SK-N-SH (cell line): ENCODE data around the gene RABL2A.
"Not testable (repeated sequence)": the region's sequence is repeated elsewhere in the genome, so short reads cannot be mapped to it uniquely, and the experiment has no call there.

Source experiments
- CHD2 ChIP-seq: fragments of 150-350 bp; IDR thresholded peaks from 2 replicates; pipeline ENCODE4 v1.6.1; 2018; ENCODE audit warnings: low read length; ENCODE audit not compliant: partially characterized antibody
- CTCF ChIP-seq: fragments of 200-600 bp; sonication (generic); IDR thresholded peaks from 2 replicates; pipeline ENCODE4 v1.6.1; 2017; ENCODE audit warnings: antibody characterized with exemption, mild to moderate bottlenecking, moderate library complexity
- ELF1 ChIP-seq: IDR thresholded peaks from 2 replicates; pipeline ENCODE4 v1.4.0; 2012
- FOXJ3 ChIP-seq: sonication (generic); formaldehyde crosslinking; IDR thresholded peaks from 2 replicates; pipeline ENCODE4 v1.5.1; 2020; ENCODE audit warnings: mild to moderate bottlenecking, missing genetic modification reagents
- JUND ChIP-seq: IDR thresholded peaks from 2 replicates; pipeline ENCODE4 v1.4.0; 2012
- MAX ChIP-seq: IDR thresholded peaks from 2 replicates; pipeline ENCODE4 v1.4.0; 2012; ENCODE audit warnings: low read depth
- MXI1 ChIP-seq: IDR thresholded peaks from 2 replicates; pipeline ENCODE4 v1.6.1; 2012; ENCODE audit warnings: mild to moderate bottlenecking, low read depth, low read length, improper control_type of control experiment
- POLR2AphosphoS5 ChIP-seq: IDR thresholded peaks from 2 replicates; pipeline ENCODE4 v1.6.1; 2012; ENCODE audit warnings: low read depth, low read length
- RAD21 ChIP-seq: IDR thresholded peaks from 2 replicates; pipeline ENCODE4 v1.6.1; 2012; ENCODE audit warnings: mild to moderate bottlenecking, low read length
- RFX5 ChIP-seq: IDR thresholded peaks from 2 replicates; pipeline ENCODE4 v1.6.1; 2012; ENCODE audit warnings: mild to moderate bottlenecking, improper control_type of control experiment, low read length
- SIN3A ChIP-seq: IDR thresholded peaks from 2 replicates; pipeline ENCODE4 v1.6.1; 2012; ENCODE audit warnings: low read depth, mild to moderate bottlenecking, low read length, moderate library complexity, borderline replicate concordance

GRCh38 chr2:113657735-113658134 is 30.7 kb downstream of the RABL2A start:
- not testable (repeated sequence) for TF ChIP-seq POLR2AphosphoS5; CTCF; CHD2; RFX5; JUND; MXI1; RAD21; MAX; FOXJ3 (CRISPR knock-in tag); ELF1; SIN3A
